ENCODE measurements around the gene TNRC6A.

Gene TNRC6A

GRCh38 chr16:24800586-24800985 lies 71.1 kb downstream of the TNRC6A start:
- Histone ChIP-seq H3K4me3 (IDR thresholded peaks at IDR 0.05; ENCODE audit: insufficient read depth, low read depth, low read length) (no peak overlapping the region), H3K36me3 (ENCODE audit: insufficient read depth) (peaks cover 18% of the 10 kb centered on the region; the same call in 1 of the 2 replicates), H3K79me2 (ENCODE audit: insufficient read depth, low read depth) (no peaks in the 10 kb centered on the region), H3K27me3 (ENCODE audit: insufficient read depth, low read depth) (no peaks in the 10 kb centered on the region), H2AFZ (ENCODE audit: low read depth) (no peak overlapping the region), H3K27ac (no peak overlapping the region), H3K4me2 (no peak overlapping the region), H3K4me1 (ENCODE audit: low read depth, poor library complexity, severe bottlenecking) (no peaks in the 10 kb centered on the region), H4K20me1 (ENCODE audit: insufficient read depth) (no peaks in the 10 kb centered on the region), H3K9ac (no peak overlapping the region)
- TF ChIP-seq CTCF (conservative IDR thresholded peaks at IDR 0.05; ENCODE audit: low read depth, low read length) = 0 out of 2 replicates have a peak, but pooled peaks have one; percentile 23

GRCh38 chr16:24801761-24802302 lies 72.4 kb downstream of the TNRC6A start:
- Histone ChIP-seq H3K79me2 (ENCODE audit: insufficient read depth, low read depth) (no peaks in the 10 kb centered on the region), H3K27me3 (ENCODE audit: insufficient read depth, low read depth) (no peaks in the 10 kb centered on the region), H3K4me2 (no peak overlapping the region), H2AFZ (ENCODE audit: low read depth) (no peak overlapping the region), H4K20me1 (ENCODE audit: insufficient read depth) (no peaks in the 10 kb centered on the region), H3K36me3 (ENCODE audit: insufficient read depth) (peaks cover 24% of the 10 kb centered on the region; the same call in 1 of the 2 replicates), H3K27ac (no peak overlapping the region), H3K4me1 (ENCODE audit: low read depth, poor library complexity, severe bottlenecking) (no peaks in the 10 kb centered on the region), H3K4me3 (IDR thresholded peaks at IDR 0.05; ENCODE audit: insufficient read depth, low read depth, low read length) (no peak overlapping the region), H3K9ac (no peak overlapping the region)
- TF ChIP-seq CTCF (conservative IDR thresholded peaks at IDR 0.05; ENCODE audit: low read depth, low read length) = no peak

GRCh38 chr16:24805484-24805883 lies 76.0 kb downstream of the TNRC6A start:
- no peaks in the 10 kb centered on the region for H4K20me1 ChIP-seq (ENCODE audit: insufficient read depth)
- peaks cover 18% of the 10 kb centered on the region; the same call in 1 of the 2 replicates for H3K36me3 ChIP-seq (ENCODE audit: insufficient read depth)
- no peaks in the 10 kb centered on the region for H3K79me2 ChIP-seq (ENCODE audit: insufficient read depth, low read depth)
- no peak overlapping the region for H3K9ac ChIP-seq
- no peaks in the 10 kb centered on the region for H3K27me3 ChIP-seq (ENCODE audit: insufficient read depth, low read depth)
- H2AFZ ChIP-seq (ENCODE audit: low read depth) = no peak overlapping the region
- no peak for TF ChIP-seq CTCF (conservative IDR thresholded peaks at IDR 0.05; ENCODE audit: low read depth, low read length)
- no peak overlapping the region for H3K4me3 ChIP-seq (IDR thresholded peaks at IDR 0.05; ENCODE audit: insufficient read depth, low read depth, low read length)
- no peak overlapping the region for H3K4me2 ChIP-seq
- H3K4me1 ChIP-seq (ENCODE audit: low read depth, poor library complexity, severe bottlenecking) = no peaks in the 10 kb centered on the region
- no peak overlapping the region for H3K27ac ChIP-seq

GRCh38 chr16:24807301-24807700 lies 77.8 kb downstream of the TNRC6A start:
- Histone ChIP-seq H3K27me3 (ENCODE audit: insufficient read depth, low read depth) (no peaks in the 10 kb centered on the region), H3K4me2 (no peak overlapping the region), H4K20me1 (ENCODE audit: insufficient read depth) (no peaks in the 10 kb centered on the region), H2AFZ (ENCODE audit: low read depth) (no peak overlapping the region), H3K4me1 (ENCODE audit: low read depth, poor library complexity, severe bottlenecking) (no peaks in the 10 kb centered on the region), H3K79me2 (ENCODE audit: insufficient read depth, low read depth) (no peaks in the 10 kb centered on the region), H3K27ac (no peak overlapping the region), H3K36me3 (ENCODE audit: insufficient read depth) (peaks cover 18% of the 10 kb centered on the region; the same call in 1 of the 2 replicates), H3K4me3 (IDR thresholded peaks at IDR 0.05; ENCODE audit: insufficient read depth, low read depth, low read length) (no peak overlapping the region), H3K9ac (no peak overlapping the region)
- no peak for TF ChIP-seq CTCF (conservative IDR thresholded peaks at IDR 0.05; ENCODE audit: low read depth, low read length)
